Spinal cord (tissue), 10 donors: ENCODE measurements around the gene DEK. TPM values are rescaled to one million over a fixed set of nuclear protein-coding genes. Genes with fewer than 3 reads are reported as not detected.
"Not testable (repeated sequence)": the region's sequence is repeated elsewhere in the genome, so short reads cannot be mapped to it uniquely, and the experiment has no call there.

Experiments
- DNase-seq, 6 donors: peaks; one replicate each; pipeline versions ENCODE4 v3.0.0 to v3.0.0-alpha.2; 2013 to 2015; ENCODE audit warnings: low spot score in 6 of 6, low read depth in 4 of 6
- H3K27ac ChIP-seq: one replicate; pipeline ENCODE4 v1.5.1; 2013; ENCODE audit warnings: low read depth, low read length, control low read depth
- H3K27me3 ChIP-seq: one replicate; pipeline ENCODE4 v1.6.1; 2013; ENCODE audit warnings: low read length; ENCODE audit not compliant: control insufficient read depth, insufficient read depth
- H3K36me3 ChIP-seq: one replicate; pipeline ENCODE4 v1.6.1; 2013; ENCODE audit warnings: low read length; ENCODE audit not compliant: control insufficient read depth, insufficient read depth
- H3K4me1 ChIP-seq: one replicate; pipeline ENCODE4 v1.6.1; 2013; ENCODE audit warnings: low read length; ENCODE audit not compliant: control insufficient read depth, insufficient read depth
- H3K4me3 ChIP-seq: one replicate; pipeline ENCODE4 v1.5.1; 2013; ENCODE audit warnings: low read depth, low read length, control low read depth
- H3K9me3 ChIP-seq: one replicate; pipeline ENCODE4 v1.6.1; 2013; ENCODE audit warnings: low read length; ENCODE audit not compliant: control insufficient read depth, insufficient read depth
- WGBS: methylation state at CpG from one replicate; pipeline ENCODE4 v1.1.5; 2013; ENCODE audit warnings: missing lambda C conversion rate; ENCODE audit not compliant: insufficient coverage; 5-methylcytosine and 5-hydroxymethylcytosine counted together
- polyA plus RNA-seq, 2 donors: library from polyadenylated mRNA; unstranded; fragments of 120-200 nt; gene quantifications; one replicate each; pipeline ENCODE4 v1.2.1, GENCODE V29; 2013; ENCODE audit not compliant: insufficient read length in 2 of 2
- total RNA-seq, 2 donors: library from RNA; depleted of rRNA in 1 of 2; stranded (reverse); fragments of 120-200 nt in 1 of 2; fragments of >200 nt in 1 of 2; gene quantifications; one replicate each; pipeline versions ENCODE4 v1.2.3 to v1.2.4, GENCODE V29; 2013 to 2014
- donor health status: healthy.

Gene DEK
- total and polyA plus RNA-seq, 4 donors = 79.0 to 124 (median 102) TPM

GRCh38 chr6:18228590-18228989, 35.7 kb downstream of the DEK start:
- not testable (repeated sequence) for H3K9me3 ChIP-seq, H3K4me1 ChIP-seq, H3K4me3 ChIP-seq, H3K27ac ChIP-seq, DNase-seq, H3K27me3 ChIP-seq, H3K36me3 ChIP-seq
- WGBS = 100% methylated on average over 14 of the region's 14 CpGs

- H3K4me3 ChIP-seq = not testable (repeated sequence)
- 96% methylated on average over 3 of the region's 9 CpGs for WGBS
These were observed 37.2 kb downstream of the DEK start for GRCh38 chr6:18227166-18227565.

GRCh38 chr6:18226451-18227105, 37.8 kb downstream of the DEK start:
- not testable (repeated sequence) for H3K36me3 ChIP-seq, H3K4me1 ChIP-seq, H3K27ac ChIP-seq, H3K27me3 ChIP-seq, H3K9me3 ChIP-seq, DNase-seq, H3K4me3 ChIP-seq
- 87% methylated on average over 2 of the region's 5 CpGs for WGBS

More at GRCh38 chr6:18227166-18227565, 37.2 kb downstream of the DEK start:
- H3K9me3 ChIP-seq, H3K36me3 ChIP-seq, DNase-seq, H3K27ac ChIP-seq, H3K27me3 ChIP-seq, H3K4me1 ChIP-seq: not testable (repeated sequence)

GRCh38 chr6:18221288-18221615, 43.1 kb downstream of the DEK start:
- no peak overlapping the region for H3K4me3 ChIP-seq
- WGBS = 86% methylated on average over 1 of the region's 4 CpGs
- H3K27ac ChIP-seq = no peak overlapping the region
- DNase-seq = no peak
- peaks cover 27% of the 10 kb centered on the region for H3K36me3 ChIP-seq
- H3K9me3 ChIP-seq = no peaks in the 10 kb centered on the region
- H3K4me1 ChIP-seq = no peaks in the 10 kb centered on the region
- H3K27me3 ChIP-seq = no peaks in the 10 kb centered on the region

- 64% methylated on average over 3 of the region's 7 CpGs for WGBS
- peaks cover 33% of the 10 kb centered on the region for H3K36me3 ChIP-seq
- H3K27me3 ChIP-seq = no peaks in the 10 kb centered on the region
- DNase-seq = no peak
- no peak overlapping the region for H3K4me3 ChIP-seq
- H3K9me3 ChIP-seq = no peaks in the 10 kb centered on the region
- H3K27ac ChIP-seq = no peak overlapping the region
- H3K4me1 ChIP-seq = no peaks in the 10 kb centered on the region
These were observed 44.7 kb downstream of the DEK start for GRCh38 chr6:18219591-18219990.

- Histone ChIP-seq H3K27me3 (no peaks in the 10 kb centered on the region), H3K9me3 (no peaks in the 10 kb centered on the region), H3K36me3 (peaks cover 37% of the 10 kb centered on the region), H3K4me3 (no peak overlapping the region), H3K27ac (no peak overlapping the region), H3K4me1 (no peaks in the 10 kb centered on the region)
- WGBS = 100% methylated on average over 3 of the region's 3 CpGs
- DNase-seq = no peak
These were observed 46.1 kb downstream of the DEK start for GRCh38 chr6:18218233-18218632.

GRCh38 chr6:18216411-18216810, 47.9 kb downstream of the DEK start:
- H3K27ac ChIP-seq = no peak overlapping the region
- no peak for DNase-seq
- peaks cover 36% of the 10 kb centered on the region for H3K36me3 ChIP-seq
- H3K4me1 ChIP-seq = no peaks in the 10 kb centered on the region
- no peaks in the 10 kb centered on the region for H3K9me3 ChIP-seq
- no peaks in the 10 kb centered on the region for H3K27me3 ChIP-seq
- WGBS = 85% methylated on average over 4 of the region's 7 CpGs
- H3K4me3 ChIP-seq = no peak overlapping the region

- Histone ChIP-seq H3K27me3 (no peaks in the 10 kb centered on the region), H3K4me3 (no peak overlapping the region), H3K9me3 (no peaks in the 10 kb centered on the region), H3K36me3 (peaks cover 32% of the 10 kb centered on the region), H3K27ac (no peak overlapping the region), H3K4me1 (no peaks in the 10 kb centered on the region)
- DNase-seq = no peak
- no CpG with 5 or more reads among the region's 7 CpGs for WGBS
These were observed 48.9 kb downstream of the DEK start for GRCh38 chr6:18215436-18215835.

GRCh38 chr6:18214003-18214402, 50.3 kb downstream of the DEK start:
- 79% methylated on average over 3 of the region's 4 CpGs for WGBS
- Histone ChIP-seq H3K27ac (no peak overlapping the region), H3K4me1 (no peaks in the 10 kb centered on the region), H3K36me3 (peaks cover 32% of the 10 kb centered on the region), H3K4me3 (no peak overlapping the region), H3K9me3 (no peaks in the 10 kb centered on the region), H3K27me3 (no peaks in the 10 kb centered on the region)
- no peak for DNase-seq

- WGBS = 100% methylated on average over 2 of the region's 9 CpGs
These were observed 50.9 kb downstream of the DEK start for GRCh38 chr6:18213439-18213838.

More at GRCh38 chr6:18213439-18213838, 50.9 kb downstream of the DEK start:
- DNase-seq = no peak
- Histone ChIP-seq H3K36me3 (peaks cover 29% of the 10 kb centered on the region), H3K4me1 (no peaks in the 10 kb centered on the region), H3K27ac (no peak overlapping the region), H3K27me3 (no peaks in the 10 kb centered on the region), H3K4me3 (no peak overlapping the region), H3K9me3 (no peaks in the 10 kb centered on the region)
